Upper lobe of left lung (tissue), 4 donors: ENCODE measurements around the gene IGSF9.

Source experiments
- CTCF ChIP-seq, 6 experiments: fragments of 450-650 bp in 4 of 6; fragments of 200-600 bp in 2 of 6; sonication (generic) in 2 of 6; IDR thresholded peaks; one replicate each; pipeline ENCODE4 v1.5.1; 2016 to 2019; ENCODE audit warnings: antibody characterized with exemption in 6 of 6
- POLR2A ChIP-seq, 4 donors: fragments of 450-650 bp; IDR thresholded peaks; one replicate each; pipeline ENCODE4 v1.5.1; 2016 to 2017; ENCODE audit warnings: antibody characterized with exemption in 4 of 4, mild to moderate bottlenecking in 2 of 4

GRCh38 chr1:159992161-159992560, 46.7 kb upstream of the IGSF9 start:
- TF ChIP-seq CTCF (IDR thresholded peaks at IDR 0.05) (no peak), POLR2A (IDR thresholded peaks at IDR 0.05) (no peak)
